Stimulated activated effector memory CD8-positive, alpha-beta T cell treated with anti-CD3 and anti-CD28 coated beads, Interleukin-12 subunit alpha, Interleukin-12 subunit beta, amount 100 ng/mL, for 72 hours (primary cell): ENCODE data around the gene STK24.

Experiments used
- ATAC-seq: fragments of 150-1000 bp; cut with Tn5 transposase; 2 replicates; pipeline ENCODE4 v1.10.0; 2021
- DNase-seq, 2 donors: peaks; one replicate each; pipeline ENCODE4 v3.0.0; 2021 to 2022; ENCODE audit warnings: low spot score in 2 of 2
- H3K27ac Mint-ChIP-seq: one replicate; pipeline ENCODE4 v1.8.0; 2022; ENCODE audit warnings: mild to moderate bottlenecking, mixed read lengths
- H3K36me3 Mint-ChIP-seq: one replicate; pipeline ENCODE4 v1.8.0; 2022; ENCODE audit warnings: mild to moderate bottlenecking, mixed read lengths
- H3K4me1 Mint-ChIP-seq: one replicate; pipeline ENCODE4 v1.8.0; 2022; ENCODE audit warnings: mixed read lengths
- H3K4me3 Mint-ChIP-seq: one replicate; pipeline ENCODE4 v1.8.0; 2022; ENCODE audit warnings: mild to moderate bottlenecking, mixed read lengths
- H3K9me3 Mint-ChIP-seq: one replicate; pipeline ENCODE4 v1.8.0; 2022; ENCODE audit warnings: mixed read lengths

Gene STK24

DNA sequence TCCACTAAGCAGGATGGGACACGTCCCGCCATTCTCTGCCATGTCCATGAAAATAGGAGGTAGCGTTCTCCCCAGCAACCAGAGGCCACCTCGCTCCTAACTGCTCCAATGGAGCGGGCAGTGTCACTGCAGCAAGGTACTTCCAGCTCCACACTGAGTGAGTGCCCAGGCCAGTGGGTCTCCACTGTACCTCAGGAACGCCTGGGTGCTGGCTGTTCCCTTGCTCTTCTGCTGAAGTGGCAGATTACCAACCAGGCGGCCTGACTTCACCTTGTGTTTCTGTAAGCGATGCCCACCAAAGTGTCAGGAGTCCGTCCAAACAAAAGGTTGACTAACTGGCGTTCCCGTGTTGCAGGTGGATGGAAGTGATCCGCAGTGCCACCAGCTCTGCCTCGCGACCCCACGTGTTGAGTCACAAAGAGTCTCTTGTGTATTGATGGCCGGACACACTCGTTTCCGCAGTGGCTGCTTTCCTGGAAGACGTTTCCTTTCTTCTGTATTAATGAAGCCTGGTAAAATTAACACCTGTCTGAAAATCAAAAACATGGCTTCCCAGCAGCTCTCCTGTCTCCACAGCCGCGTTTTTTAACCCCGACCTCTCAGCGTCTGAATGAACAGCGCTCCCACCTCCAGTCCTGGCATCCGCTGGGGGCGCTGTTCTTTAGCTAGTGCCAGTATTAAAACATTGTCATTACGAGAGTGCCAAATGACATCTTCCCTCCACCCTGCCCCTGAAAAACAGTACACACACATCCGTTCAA, 128.8 kb downstream of the STK24 start:
- Mint-ChIP-seq H3K36me3 (peaks cover 99% of the 10 kb centered on the region), H3K27ac (peak overlapping the region; percentile 74)
- peak; percentile 55 for ATAC-seq

DNA sequence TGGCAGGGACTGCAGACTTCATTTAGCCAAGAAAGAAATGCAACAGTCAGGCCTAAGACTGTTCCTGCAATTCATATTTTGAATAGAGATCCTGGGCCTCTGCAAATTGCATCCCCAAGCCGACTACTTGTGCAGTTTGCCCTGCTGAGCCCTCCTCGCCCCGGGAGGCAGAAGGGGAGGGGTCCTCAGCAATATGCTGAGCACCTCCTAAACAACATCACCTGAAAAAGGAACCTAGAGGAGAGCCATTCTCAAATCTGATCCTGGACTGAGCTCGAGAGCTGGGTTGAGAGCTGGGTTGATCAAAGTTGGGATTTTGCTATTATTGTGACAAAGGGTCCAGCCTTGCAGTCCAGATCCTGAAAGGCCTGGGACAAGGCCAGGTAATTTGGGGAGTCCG, 129.8 kb downstream of the STK24 start:
- peaks cover 97% of the 10 kb centered on the region for H3K36me3 Mint-ChIP-seq
- no peak overlapping the region for H3K4me3 Mint-ChIP-seq
- H3K4me1 Mint-ChIP-seq, result peaks cover 37% of the 10 kb centered on the region
- no peaks in the 10 kb centered on the region for H3K9me3 Mint-ChIP-seq
- DNase-seq, result no peak
- no peak for ATAC-seq
- peak overlapping the region; percentile 74 for H3K27ac Mint-ChIP-seq

More for the DNA sequence above, 128.8 kb downstream of the STK24 start:
- DNase-seq, result no peak
- Mint-ChIP-seq H3K4me1 (peaks cover 39% of the 10 kb centered on the region), H3K9me3 (no peaks in the 10 kb centered on the region), H3K4me3 (no peak overlapping the region)

DNA sequence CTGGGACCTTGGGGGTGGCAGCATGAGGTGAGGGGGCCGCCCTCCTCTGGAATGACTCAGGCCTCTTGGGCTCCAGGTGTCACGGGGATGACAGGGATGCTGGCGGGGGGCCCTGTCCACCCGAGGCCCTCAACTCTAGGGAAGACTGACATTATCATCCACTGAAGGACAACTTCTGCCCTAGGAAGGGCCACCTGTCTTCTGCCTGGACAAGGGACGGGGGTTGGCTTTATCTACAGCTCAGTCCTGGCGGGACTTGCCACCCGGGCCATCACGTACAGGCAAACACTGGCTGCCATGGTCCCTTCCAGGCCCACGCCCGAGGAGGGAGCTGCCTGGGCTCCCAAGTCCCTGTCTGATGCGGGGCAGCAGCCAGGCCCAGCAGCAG, 130.7 kb downstream of the STK24 start:
- no peaks in the 10 kb centered on the region for H3K9me3 Mint-ChIP-seq
- peaks cover 91% of the 10 kb centered on the region for H3K36me3 Mint-ChIP-seq
- DNase-seq, result no peak
- H3K4me1 Mint-ChIP-seq, result peaks cover 28% of the 10 kb centered on the region
- H3K27ac Mint-ChIP-seq, result peak overlapping the region; percentile 74
- no peak for ATAC-seq
- H3K4me3 Mint-ChIP-seq, result no peak overlapping the region

DNA sequence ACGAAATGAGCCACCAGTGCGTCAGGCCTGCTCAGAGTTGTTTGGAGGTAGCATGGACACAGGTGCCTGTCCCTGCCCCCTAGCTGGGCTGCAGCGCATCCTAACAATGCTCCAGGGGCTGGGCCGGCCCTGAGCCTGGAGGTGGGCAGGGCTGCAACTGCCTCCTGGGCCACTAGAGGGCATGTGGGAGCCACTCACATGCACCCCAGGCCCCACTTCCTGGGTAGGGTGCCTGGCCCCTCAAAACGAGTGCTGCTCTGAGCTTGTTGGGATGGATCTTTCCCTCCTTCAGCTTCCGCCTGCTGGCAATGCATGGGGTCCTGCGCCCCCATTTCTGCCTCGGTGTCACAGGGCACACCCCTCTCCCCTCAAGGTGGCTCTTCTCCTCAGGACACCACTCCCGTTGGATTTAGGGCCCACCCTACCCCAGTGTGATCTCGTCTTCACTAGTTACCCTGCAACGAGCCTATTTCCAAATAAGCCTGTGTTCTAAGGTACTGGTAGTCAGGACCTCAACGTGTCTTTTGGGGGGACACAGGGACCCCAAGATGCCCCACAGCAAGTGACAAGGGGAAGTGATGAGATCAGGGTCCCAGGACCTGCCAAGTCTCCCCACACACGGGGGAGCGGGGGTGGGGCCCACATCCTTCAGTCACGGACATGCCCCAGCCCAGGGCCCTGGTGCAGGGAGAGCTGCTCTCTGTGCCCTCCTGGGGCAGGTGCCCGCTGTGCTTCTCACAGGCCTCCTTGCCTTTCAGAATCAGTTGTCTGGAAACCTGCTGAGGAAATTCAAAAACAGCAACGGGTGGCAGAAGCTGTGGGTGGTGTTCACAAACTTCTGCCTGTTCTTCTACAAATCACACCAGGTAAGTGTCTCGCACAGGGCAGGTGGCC, 131.3 kb downstream of the STK24 start:
- peak overlapping the region; percentile 74 for H3K27ac Mint-ChIP-seq
- H3K4me1 Mint-ChIP-seq, result peaks cover 24% of the 10 kb centered on the region
- peaks cover 85% of the 10 kb centered on the region for H3K36me3 Mint-ChIP-seq
- no peaks in the 10 kb centered on the region for H3K9me3 Mint-ChIP-seq
- DNase-seq (peak; percentile 78 to 89), ATAC-seq (peak; percentile 86)
- no peak overlapping the region for H3K4me3 Mint-ChIP-seq

DNA sequence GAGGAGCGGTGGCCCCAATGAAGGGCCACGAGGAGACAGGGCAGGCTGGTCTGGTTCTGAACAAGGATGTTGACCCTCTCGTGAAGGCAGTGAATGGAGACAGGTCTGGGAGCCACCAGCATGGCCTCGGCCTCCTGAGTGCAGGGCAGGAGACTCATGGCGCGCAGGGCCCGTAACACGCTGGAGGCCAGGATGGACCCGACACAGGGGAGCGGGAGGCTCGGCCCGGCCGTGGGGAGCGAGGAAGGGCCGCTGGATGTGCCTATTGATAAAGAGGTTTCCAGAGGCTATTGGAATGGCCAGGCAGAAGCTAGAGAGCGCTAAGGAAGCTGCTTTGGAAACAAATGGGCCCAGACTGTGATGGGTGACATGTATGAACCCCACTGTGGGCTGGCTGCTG, 132.5 kb downstream of the STK24 start:
- Mint-ChIP-seq H3K36me3 (peaks cover 74% of the 10 kb centered on the region), H3K9me3 (no peaks in the 10 kb centered on the region), H3K27ac (peak overlapping the region; percentile 72), H3K4me1 (peaks cover 22% of the 10 kb centered on the region), H3K4me3 (no peak overlapping the region)
- DNase-seq (no peak), ATAC-seq (no peak)

DNA sequence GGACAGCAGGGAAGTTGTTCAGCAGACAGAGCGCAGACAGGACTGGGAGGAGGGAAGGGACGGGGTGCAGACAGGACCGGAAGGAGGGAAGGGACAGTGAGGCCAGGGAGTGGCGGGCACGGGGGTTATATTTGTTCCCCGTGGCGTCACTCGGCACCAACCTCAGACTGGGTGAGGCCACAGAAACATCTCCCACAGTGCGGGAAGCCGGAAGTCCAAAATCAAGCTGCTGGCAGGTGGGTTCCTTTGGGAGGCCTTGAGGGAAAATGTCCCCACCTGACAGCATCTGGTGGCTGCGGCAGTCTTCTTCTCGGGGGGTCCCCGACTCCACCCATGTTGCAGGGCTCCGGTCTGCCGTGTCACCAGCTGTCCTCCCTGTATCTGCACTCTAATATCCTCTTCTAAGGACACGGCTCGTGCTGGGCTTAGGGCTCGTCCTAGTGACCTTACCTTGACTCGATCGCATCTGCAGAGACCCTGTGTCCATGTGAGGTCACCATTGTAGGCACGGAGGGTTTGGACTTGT, 133.0 kb downstream of the STK24 start:
- Mint-ChIP-seq H3K36me3 (peaks cover 69% of the 10 kb centered on the region), H3K27ac (peak overlapping the region; percentile 82), H3K9me3 (no peaks in the 10 kb centered on the region), H3K4me3 (no peak overlapping the region), H3K4me1 (peaks cover 18% of the 10 kb centered on the region)
- DNase-seq, result no peak
- ATAC-seq, result no peak

DNA sequence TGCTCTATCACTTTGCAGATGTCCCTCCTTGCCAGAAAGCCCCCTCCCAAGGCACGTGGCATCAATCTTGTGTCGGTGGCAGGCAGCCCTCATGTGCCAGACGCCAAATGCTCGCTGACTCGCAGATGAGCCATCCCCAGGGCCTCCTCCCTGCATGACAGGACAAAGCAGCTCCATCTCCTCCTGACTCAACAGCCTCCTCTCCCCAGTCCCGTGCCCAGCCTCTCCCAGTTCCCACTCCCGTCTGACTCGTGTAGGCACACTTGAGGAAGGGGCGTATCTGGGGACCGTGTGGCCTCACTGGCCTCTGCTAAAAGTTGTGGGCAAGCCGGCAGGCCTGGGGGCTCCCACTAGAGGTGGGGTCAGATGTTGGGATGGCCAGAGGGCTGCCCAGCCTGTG, 133.6 kb downstream of the STK24 start:
- H3K9me3 Mint-ChIP-seq, result no peaks in the 10 kb centered on the region
- DNase-seq (no peak), ATAC-seq (no peak)
- H3K4me1 Mint-ChIP-seq, result peaks cover 15% of the 10 kb centered on the region
- no peak overlapping the region for H3K4me3 Mint-ChIP-seq
- H3K36me3 Mint-ChIP-seq, result peaks cover 63% of the 10 kb centered on the region
- H3K27ac Mint-ChIP-seq, result peak overlapping the region; percentile 82

DNA sequence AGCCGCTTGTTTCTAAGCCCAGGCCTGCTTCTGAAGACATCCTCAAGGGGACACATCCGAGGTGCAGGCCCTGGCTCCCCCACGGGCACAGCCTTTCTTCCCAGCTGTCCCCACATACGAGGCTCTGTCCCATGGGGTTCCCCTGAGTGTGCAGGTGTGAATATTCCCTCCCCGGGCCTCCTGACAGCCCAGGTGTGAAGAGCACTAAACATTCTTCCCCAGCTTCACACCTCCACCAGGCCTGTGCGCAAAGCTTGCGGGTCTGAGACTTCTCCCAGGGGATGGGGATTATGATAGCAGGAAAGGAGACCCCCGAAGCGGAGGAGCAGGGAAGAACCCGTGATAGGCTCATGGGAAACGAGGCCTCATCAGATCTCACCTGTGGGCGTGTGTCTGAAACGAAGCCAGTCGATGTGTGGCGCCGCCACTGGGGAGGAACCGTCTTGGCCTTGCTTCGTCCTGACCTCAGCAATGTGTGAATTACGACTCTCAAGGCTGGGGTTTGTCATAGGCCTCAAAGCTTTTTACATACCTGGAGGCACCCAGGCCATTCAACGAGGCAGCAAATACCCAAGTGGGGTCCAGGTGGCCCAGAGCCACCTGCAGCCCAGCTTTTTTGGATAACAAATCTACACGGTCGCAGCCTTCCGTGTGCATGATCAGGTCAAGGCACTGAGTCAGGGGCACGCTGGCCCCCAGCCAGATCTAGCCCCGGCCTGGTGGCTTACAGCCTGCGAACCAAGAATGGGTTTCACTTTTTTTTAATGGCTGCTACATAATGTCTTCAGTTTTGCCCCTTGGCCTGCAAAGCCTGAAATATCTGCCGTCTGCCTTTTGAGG, 134.3 kb downstream of the STK24 start:
- H3K9me3 Mint-ChIP-seq, result no peaks in the 10 kb centered on the region
- H3K36me3 Mint-ChIP-seq, result peaks cover 56% of the 10 kb centered on the region
- DNase-seq (no peak), ATAC-seq (no peak)
- H3K4me3 Mint-ChIP-seq, result no peak overlapping the region
- H3K4me1 Mint-ChIP-seq, result peaks cover 11% of the 10 kb centered on the region
- H3K27ac Mint-ChIP-seq, result peak overlapping the region; percentile 82

DNA sequence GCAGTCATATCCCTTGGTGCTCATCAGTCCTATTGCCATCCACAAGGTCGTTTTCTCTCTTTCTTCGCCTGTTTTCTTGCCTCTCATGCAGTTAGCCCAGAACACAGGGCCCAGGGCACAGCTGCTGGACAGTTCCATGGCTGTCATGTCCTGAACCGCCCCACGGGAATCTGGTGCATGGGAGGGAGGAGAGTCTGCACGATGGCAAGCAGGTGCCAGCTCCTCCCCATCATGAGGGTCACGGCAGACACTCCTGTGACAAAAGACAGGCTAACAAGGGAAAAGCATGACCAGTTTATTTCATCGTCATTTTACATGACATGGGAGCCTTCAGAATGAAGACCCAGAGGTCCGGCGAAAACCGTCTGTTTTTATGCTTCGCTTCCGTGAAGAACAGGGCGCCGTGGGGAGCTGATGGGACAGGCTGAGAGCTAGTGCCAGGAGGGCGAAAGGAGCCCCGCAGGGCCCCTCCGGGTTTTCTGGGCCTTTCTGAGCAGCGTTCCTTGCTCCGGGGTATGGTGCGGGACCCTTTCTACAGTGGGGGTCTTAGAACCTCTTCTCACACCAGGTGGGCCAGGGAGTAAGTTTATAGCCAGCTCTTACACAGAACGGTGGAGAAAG, 135.7 kb downstream of the STK24 start:
- ATAC-seq, result no peak
- Mint-ChIP-seq H3K4me3 (no peak overlapping the region), H3K36me3 (peaks cover 42% of the 10 kb centered on the region), H3K27ac (peak overlapping the region; percentile 48), H3K4me1 (peaks cover 11% of the 10 kb centered on the region), H3K9me3 (no peaks in the 10 kb centered on the region)
- no peak for DNase-seq

DNA sequence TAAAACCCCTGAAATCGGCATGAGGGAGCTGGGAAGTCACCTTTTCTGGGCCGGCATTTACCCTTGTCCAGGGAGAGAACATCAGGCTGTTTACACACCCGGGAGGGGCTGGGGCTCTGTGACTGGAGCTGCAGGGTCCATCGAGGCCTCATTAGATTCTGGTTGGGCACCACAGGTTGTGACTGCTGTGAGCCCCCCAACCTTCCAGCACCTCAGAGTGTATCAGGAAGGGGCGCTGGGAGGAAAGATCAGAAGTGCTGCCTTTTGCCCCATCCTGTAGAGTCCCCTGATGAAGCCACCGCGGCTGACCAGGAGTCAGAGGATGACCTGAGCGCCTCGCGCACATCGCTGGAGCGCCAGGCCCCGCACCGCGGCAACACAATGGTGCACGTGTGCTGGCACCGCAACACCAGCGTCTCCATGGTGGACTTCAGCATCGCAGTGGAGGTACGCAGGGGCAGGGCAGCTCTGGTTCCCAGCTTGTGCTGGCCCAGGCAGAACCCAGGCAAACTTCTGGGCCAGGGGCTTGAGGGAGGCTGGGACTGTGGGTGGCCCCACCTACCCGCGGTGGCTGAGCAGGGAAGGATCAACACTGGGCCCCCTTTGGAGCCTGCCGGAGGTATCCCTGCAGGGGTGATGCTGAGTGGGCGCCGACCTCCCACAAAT, 136.4 kb downstream of the STK24 start:
- H3K4me1 Mint-ChIP-seq, result peaks cover 9% of the 10 kb centered on the region
- no peak for ATAC-seq
- H3K36me3 Mint-ChIP-seq, result peaks cover 35% of the 10 kb centered on the region
- no peak overlapping the region for H3K27ac Mint-ChIP-seq
- H3K4me3 Mint-ChIP-seq, result no peak overlapping the region
- no peaks in the 10 kb centered on the region for H3K9me3 Mint-ChIP-seq
- DNase-seq, result no peak

DNA sequence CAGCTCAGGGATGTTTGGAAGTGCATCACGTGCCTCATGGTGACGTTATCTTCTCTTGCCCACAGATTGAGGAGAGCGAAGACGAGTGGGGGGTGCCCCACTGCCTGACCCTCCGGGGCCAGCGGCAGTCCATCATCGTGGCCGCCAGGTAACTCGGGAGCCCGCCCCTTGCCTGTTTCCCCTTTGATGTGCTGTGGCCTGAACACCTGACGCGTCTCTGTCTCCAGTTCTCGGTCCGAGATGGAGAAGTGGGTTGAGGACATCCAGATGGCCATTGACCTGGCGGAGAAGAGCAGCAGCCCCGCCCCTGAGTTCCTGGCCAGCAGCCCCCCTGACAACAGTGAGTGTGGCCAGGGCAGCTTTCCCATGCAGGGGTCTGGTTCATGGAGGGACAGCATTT, 137.0 kb downstream of the STK24 start:
- Mint-ChIP-seq H3K4me1 (peaks cover 5% of the 10 kb centered on the region), H3K36me3 (peaks cover 29% of the 10 kb centered on the region), H3K4me3 (no peak overlapping the region), H3K27ac (no peak overlapping the region), H3K9me3 (no peaks in the 10 kb centered on the region)
- no peak for ATAC-seq
- DNase-seq, result no peak

DNA sequence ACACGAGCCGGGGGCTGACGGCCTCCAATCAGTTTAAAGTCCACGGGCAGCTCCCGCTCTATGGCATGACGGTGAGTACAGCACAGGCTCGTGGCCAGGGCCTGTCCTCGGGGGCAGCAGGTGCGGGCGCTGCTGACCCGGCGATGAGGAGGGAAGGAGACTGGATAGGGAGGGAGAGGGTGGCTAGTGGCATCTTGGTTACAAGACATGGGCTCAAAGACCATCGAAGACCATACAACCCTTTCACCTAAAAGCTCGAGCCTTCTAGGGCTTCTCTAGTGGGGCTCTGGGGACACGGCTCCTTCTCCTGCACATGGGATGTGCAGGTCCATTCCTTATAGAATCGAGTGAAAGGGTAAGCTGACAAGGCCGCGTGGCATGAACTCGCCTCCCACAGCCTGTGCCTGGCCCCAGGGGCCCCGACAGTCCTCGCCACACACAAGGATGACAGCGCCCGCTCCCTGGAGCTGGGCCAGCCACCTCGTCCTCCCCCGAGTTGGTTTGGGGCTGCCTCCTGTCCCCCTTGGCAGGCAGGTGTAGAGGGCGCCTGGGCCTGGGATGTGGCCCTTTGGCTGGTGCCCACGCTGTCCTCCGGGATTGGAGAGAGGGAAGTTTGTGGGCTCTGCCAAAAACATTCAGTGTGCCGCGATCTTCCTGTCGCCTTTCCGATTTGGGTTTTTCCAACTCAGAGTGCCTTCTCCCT, 137.6 kb downstream of the STK24 start:
- Mint-ChIP-seq H3K4me1 (peaks cover 4% of the 10 kb centered on the region), H3K9me3 (no peaks in the 10 kb centered on the region), H3K4me3 (no peak overlapping the region), H3K36me3 (peaks cover 23% of the 10 kb centered on the region), H3K27ac (no peak overlapping the region)
- ATAC-seq (no peak), DNase-seq (no peak)

DNA sequence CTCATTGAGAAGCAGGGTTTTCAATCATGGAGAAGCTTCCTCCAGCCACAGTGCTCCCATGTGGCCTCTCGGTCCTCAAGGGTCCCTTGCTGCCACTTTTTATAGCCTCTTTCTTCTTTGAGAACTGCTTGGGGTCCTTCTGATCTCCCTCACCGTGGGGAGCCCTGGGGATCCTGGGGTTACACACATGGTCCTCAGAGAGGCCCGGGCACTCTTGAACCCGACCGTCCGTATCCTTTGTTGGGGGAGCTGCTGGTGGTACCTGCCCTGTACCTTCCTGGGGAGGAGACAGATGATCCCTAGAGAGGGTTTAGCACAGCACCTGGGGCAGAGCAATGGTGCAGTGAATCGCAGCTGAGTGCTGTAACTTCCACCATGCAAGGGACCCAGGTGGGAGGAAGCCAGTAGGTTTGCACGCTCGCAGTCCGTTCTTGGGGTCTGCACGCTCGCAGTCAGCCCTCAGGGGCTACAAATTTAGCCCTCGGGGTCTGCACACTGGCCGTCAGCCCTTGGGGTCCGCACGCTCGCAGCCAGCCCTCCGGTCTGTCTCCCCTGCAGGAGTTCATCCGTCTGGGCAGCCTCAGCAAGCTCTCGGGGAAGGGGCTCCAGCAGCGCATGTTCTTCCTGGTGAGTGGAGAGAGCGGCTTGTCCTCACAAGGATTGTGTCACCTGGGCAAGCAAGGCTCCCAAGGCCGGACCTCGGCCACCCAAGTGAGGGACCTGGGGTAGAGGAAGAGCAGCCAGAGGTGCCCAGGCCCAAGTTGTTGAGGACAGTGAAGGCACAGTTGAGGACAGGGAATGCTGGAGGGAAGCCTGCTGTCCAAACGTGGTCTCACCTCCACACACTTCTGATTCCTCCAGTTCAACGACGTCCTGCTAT, 138.4 kb downstream of the STK24 start:
- no peak for ATAC-seq
- Mint-ChIP-seq H3K4me3 (no peak overlapping the region), H3K27ac (no peak overlapping the region)

More for the DNA sequence above, 138.4 kb downstream of the STK24 start:
- Mint-ChIP-seq H3K36me3 (peaks cover 15% of the 10 kb centered on the region), H3K4me1 (no peaks in the 10 kb centered on the region), H3K9me3 (no peaks in the 10 kb centered on the region)
- DNase-seq, result no peak
